Iris pigment epithelial cell (primary cell): ENCODE data around the gene EEF2.
"Not testable (repeated sequence)": the region's sequence is repeated elsewhere in the genome, so short reads cannot be mapped to it uniquely, and the experiment has no call there.

Source experiments
- DNase-seq: peaks from one replicate; pipeline ENCODE4 v3.0.0-alpha.2; 2011; ENCODE audit warnings: low read depth

EEF2 gene

GRCh38 chr19:4014541-4015491 lies 29.6 kb upstream of the EEF2 start:
- no peak for DNase-seq

GRCh38 chr19:4013886-4014540 lies 28.8 kb upstream of the EEF2 start:
- DNase-seq, result no peak

DNA sequence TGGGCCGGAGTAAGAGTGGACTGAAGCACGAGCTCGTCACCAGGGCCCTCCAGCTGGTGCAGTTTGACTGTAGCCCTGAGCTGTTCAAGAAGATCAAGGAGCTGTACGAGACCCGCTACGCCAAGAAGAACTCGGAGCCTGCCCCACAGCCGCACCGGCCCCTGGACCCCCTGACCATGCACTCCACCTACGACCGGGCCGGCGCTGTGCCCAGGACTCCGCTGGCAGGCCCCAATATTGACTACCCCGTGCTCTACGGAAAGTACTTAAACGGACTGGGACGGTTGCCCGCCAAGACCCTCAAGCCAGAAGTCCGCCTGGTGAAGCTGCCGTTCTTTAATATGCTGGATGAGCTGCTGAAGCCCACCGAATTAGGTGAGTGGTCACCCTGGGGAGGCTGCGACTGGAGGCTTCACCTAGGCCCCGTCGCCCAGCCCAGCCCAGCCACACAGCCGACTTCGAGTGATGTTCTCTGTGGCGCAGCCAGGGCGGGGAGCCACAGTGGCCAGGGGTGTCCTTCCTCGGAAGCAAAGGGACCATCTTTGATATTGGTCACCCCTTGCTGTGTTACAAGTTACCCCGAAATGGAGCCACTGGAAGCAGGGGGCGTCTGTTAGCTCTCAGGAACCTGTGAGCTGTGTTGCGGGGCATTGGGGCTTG lies 27.8 kb upstream of the EEF2 start:
- no peak for DNase-seq

DNA sequence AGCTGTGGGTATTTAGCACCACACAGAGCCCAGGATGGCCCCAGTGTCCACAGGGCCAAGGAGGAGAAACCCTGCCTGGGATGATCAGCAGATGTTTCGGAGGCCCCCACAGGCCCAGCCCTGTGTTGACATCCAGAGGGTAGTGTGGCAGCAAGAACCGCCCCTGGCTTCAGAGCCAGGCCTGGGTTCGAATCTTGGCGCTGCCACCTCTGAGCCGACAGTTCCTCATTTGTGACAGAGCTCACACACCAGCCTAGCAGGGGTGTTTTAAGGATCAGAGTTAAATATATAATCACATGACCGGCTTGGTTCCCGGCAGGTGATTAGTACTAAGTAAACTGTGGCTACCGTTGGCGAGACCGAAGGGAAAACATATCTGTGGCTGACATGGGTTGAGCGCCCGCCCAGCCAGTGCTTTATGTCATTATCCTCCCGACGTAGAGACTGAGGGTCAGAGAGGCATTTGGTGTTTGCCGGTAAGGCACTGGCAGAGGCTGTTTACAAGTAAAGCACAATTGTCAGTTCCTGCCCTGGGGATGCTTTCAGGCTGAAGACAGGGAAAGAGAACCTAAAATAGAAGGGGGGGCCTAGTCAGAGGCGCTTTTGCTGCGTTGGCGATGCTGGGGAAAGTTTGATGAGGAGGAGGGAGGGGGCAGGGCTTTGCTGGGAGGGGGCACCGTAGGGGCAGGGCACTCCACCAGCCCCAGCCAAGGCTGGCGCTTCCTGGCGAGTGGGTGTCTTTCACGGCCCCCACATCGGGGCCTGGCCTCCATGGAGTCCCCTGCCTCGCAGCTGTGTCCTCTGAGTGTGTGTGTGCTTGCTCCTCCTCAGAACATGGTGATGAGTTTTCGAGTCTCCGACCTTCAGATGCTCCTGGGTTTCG lies 27.1 kb upstream of the EEF2 start:
- no peak for DNase-seq

DNA sequence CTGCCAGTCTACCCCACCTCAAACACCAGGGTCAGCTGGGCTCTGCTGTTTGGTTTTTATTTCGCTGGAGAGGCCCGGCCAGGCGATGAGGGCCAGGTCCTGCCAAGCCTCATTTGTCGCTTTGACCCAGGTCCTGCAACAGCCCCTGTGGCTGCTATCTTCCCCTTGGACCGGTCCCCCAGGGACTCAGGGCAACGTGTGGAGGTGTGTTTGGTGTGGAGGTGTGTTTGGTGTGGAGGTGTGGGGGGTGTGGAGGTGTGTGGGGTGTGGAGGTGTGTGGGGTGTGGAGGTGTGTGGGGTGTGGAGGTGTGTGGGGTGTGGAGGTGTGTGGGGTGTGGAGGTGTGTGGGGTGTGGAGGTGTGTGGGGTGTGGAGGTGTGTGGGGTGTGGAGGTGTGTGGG lies 26.2 kb upstream of the EEF2 start:
- not testable (repeated sequence) for DNase-seq

- no peak for DNase-seq
Measured at GRCh38 chr19:4010808-4011110, 25.5 kb upstream of the EEF2 start.

- DNase-seq, result peak; percentile 50
Measured at GRCh38 chr19:4009990-4010807, 24.9 kb upstream of the EEF2 start.

DNA sequence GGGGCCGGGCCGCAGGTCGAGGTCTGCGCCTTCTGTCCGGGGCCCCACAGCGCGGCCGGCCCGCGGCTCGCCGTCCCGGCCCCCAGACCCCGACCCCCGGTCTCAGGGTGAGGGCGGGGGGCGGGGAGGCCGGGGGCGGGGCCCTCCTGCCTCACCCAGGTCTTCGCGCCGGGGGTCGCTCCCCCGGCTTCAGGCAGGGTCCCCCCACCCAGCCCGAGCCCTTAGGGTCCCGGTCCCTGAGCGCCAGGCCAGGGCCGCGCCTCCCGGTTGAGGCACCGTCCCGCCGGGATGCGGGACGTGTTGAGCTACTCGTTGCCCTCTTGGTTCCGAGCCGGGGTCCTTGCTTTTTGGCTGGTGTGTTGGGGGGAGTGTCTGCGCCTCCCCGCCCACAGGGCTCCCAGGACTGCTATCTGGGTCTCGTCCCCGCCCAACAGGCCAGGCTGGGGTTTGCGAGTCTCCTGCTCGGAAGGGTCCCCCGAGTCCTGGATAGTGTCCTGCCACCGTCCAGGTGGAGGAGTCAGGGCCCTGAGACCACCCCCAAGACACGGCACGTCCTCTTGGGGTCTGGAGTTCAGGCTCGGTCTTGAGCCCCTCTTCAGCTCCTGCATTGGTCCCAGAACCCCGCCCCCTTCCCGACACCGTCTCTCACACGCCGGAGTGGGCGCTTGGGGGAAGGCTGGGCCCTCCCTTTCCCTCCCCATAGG lies 22.7 kb upstream of the EEF2 start:
- DNase-seq, result peak; percentile 31

- peak; percentile 92 for DNase-seq
Measured at GRCh38 chr19:4007021-4007835, 22.0 kb upstream of the EEF2 start, which contains the start of gene PIAS4. Gene PIAS4 (plus strand): TSS chr19:4007736. CDS start chr19:4007761, 25 bp downstream.

- not testable (repeated sequence) for DNase-seq
Measured at GRCh38 chr19:4005436-4005835, 20.2 kb upstream of the EEF2 start.

GRCh38 chr19:4000798-4001197 lies 15.5 kb upstream of the EEF2 start:
- not testable (repeated sequence) for DNase-seq

DNA sequence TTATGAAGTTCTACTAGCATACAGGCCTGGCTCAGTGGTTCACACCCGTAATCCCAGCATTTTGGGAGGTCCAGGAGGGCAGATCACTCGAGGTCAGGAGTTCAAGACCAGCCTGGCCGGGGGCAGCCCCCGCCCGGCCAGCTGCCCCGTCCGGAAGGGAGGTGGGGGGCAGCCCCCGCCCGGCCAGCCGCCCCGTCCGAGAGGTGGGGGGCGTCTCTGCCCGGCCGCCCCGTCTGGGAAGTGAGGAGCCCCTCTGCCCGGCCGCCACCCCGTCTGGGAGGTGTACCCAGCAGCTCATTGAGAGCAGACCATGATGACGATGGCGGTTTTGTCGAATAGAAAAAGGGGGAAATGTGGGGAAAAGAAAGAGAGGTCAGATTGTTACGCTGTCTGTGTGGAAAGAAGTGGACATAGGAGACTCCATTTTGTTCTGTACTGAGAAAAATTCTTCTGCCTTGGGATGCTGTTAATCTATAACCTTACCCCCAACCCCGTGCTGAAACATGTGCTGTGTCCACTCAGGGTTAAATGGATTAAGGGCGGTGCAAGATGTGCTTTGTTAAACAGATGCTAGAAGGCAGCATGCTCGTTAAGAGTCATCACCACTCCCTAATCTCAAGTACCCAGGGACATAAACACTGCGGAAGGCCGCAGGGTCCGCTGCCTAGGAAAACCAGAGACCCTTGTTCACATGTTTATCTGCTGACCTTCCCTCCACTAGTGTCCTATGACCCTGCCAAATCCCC lies 13.6 kb upstream of the EEF2 start:
- not testable (repeated sequence) for DNase-seq

GRCh38 chr19:3995607-3996006 lies 10.3 kb upstream of the EEF2 start:
- DNase-seq, result no peak

GRCh38 chr19:3990815-3991117 lies 5.5 kb upstream of the EEF2 start:
- no peak for DNase-seq

DNA sequence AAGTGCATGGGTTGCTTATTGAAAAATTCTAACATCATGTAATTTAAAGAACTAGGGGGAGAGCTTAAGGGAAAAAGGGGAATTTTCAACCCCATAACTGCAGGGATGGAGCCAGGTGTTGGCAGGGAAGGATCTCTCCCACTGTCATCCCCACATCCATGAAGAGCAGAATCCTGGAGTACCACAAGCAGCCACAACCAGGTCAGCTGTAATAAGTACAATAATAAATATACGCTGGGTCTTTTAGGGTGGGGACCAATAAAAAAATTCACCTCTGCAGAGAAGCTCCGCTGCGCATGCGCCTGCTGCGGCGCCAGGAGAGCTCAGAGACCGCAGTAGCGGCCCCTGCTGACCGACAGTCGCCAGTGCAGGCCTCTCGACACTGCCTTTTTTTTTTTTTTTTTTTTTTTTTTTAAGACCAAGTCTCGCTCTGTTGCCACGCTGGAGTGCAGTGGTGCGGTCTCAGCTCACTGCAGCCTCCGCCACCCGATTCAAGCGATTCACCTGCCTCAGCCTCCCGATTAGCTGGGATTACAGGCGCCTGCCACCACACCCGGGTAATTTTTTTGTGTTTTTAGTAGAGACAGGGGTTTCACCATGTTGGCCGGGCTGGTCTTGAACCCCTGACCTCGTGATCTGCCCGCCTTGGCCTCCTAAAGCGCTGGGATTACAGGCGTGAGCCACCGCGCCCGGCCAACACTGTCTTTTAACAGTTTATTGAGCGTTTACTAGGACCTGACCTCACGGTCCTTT lies 2.5 kb upstream of the EEF2 start:
- peak; percentile 69 for DNase-seq

GRCh38 chr19:3986260-3987041 lies 1.2 kb upstream of the EEF2 start:
- DNase-seq, result peak; percentile 84

DNA sequence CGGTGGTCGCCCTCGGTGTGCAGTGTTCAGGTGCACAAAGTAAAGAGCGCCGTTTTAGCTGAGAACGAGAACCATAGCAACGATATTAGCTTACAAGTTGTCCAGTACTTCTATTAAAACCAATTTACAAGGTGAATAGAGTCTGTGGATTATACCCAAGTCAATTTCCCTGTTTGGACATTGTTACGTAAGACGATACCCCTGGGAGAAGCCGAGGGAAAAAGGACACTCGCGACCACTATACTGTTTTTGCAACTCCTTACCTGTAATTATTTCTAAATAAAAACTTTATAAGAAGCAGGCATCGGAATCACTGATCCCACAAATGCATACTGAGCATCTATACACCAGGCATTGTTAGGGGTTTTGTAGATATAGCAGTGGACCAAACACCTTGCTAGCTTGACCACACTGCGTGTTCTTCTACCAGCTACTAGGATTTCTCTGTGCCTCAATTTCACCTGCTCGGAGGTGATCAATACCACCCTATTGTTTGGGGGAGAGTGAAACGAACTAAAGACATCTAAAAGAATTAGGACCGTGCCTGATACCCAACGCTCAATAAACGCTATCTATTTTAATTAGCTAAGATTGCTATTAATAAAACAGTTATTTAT lies 488 bp upstream of the EEF2 start:
- no peak for DNase-seq
